ENCODE results near the gene ZBTB20. TPM values are rescaled to one million over a fixed set of nuclear protein-coding genes. Genes with fewer than 3 reads are reported as not detected.

The ZBTB20 gene
- total and polyA plus RNA-seq, 2 of the 4 experiments (the other 2 are of a cell fraction), result 0.75 to 14.7 TPM

DNA sequence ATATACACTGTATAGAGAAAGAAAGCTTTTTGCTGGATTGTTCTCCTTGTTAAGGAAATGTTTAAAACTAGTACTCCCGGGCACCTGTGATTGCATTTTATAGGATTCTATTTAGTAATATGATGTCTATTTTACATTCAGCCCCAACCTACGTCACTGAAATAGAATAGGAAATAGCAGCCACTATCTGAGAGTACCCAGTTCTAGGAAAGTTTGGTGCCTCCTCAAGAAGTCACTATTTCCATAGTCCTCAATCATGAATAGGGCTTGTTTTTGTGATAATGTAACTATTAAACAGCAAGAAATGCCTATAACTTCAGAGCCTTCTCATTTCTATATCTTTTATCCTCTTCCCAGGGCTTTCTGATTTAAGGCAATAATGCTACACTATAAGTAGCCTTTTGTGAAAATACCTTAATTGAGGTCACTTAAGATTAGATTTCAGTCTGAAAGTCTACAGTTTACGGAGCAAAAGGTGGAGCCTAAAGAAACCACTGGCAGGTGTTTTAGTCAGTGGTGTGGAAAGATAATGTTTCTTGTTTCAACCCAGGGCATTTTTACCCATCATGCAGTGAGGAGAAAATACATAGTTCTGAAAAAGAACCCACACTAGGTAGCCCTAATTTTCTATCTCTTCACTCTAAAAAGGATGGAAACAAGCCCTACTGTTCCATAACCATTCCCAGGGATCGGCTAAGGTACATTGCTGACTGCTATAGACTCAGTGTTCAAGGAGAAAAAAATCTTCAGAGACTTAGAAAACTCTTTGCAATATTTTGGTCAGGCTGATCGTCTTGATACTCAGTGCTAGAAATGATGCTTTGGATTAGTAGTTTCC, 814.5 kb downstream of the ZBTB20 start:
- Histone ChIP-seq H3K4me2 (ENCODE audit: low read depth, low read length) (no peak overlapping the region), H3K14ac (replicated peaks; ENCODE audit: low read depth, low read length) (no peak overlapping the region), H3K79me1 (ENCODE audit: low read depth in 1 of 2, low read length in 2 of 2) (no peaks in the 10 kb centered on the region), H3K27ac (ENCODE audit: insufficient read depth, low read length) (no peak overlapping the region), H2AK9ac (replicated peaks; ENCODE audit: low read depth, low read length, poor library complexity) (no peak overlapping the region), H2BK20ac (ENCODE audit: low read depth, low read length) (no peak overlapping the region), H2BK5ac (ENCODE audit: low read depth, low read length, poor library complexity, severe bottlenecking) (no peak overlapping the region), H3K56ac (ENCODE audit: extremely low read depth, insufficient read depth, low read length) (no peak overlapping the region), H4K91ac (ENCODE audit: insufficient read depth, low read depth, low read length) (no peak overlapping the region), H3K9me1 (ENCODE audit: insufficient read depth, low read length) (no peaks in the 10 kb centered on the region), H3K4me1 (ENCODE audit: control insufficient read depth, insufficient read depth, low read length) (no peaks in the 10 kb centered on the region), H4K20me1 (ENCODE audit: insufficient read depth, low read length) (no peaks in the 10 kb centered on the region), H2BK15ac (ENCODE audit: low read depth, low read length) (no peak overlapping the region), H4K8ac (ENCODE audit: low read depth in 2 of 2, low read length in 2 of 2) (no peak overlapping the region), H3K23ac (ENCODE audit: low read depth, low read length) (no peak overlapping the region), H2AK5ac (ENCODE audit: low read depth, low read length) (no peak overlapping the region), H3K4ac (ENCODE audit: low read depth, low read length) (no peak overlapping the region), H3K9me3 (ENCODE audit: control insufficient read depth, insufficient read depth, low read length) (no peaks in the 10 kb centered on the region), H4K5ac (ENCODE audit: low read depth, low read length) (no peak overlapping the region), H2BK120ac (ENCODE audit: low read depth, low read length) (no peak overlapping the region), H3K18ac (ENCODE audit: low read depth, low read length) (no peak overlapping the region), H3K9ac (ENCODE audit: low read depth, low read length) (no peak overlapping the region), H3K27me3 (ENCODE audit: control insufficient read depth, insufficient read depth, low read length) (no peaks in the 10 kb centered on the region), H3K4me3 (ENCODE audit: insufficient read depth, low read depth, low read length) (no peak overlapping the region), H2AFZ (replicated peaks; ENCODE audit: low read length, poor library complexity) (no peak overlapping the region), H3K36me3 (ENCODE audit: control insufficient read depth, insufficient read depth, low read length) (peaks cover 6% of the 10 kb centered on the region)
- in situ Hi-C loops (cut with MboI; ENCODE audit: low sequenced_read_pairs) (no loop called here), intact Hi-C loops (cut with micrococcal nuclease) (loop anchor here (10.0 kb wide), 2 partner anchors 178 to 488 kb away; no protein-coding TSS in a partner anchor), dilution Hi-C loops (cut with HindIII; ENCODE audit: low sequenced_read_pairs, unreplicated experiment) (no loop called here)
- ChIA-PET POLR2A (ENCODE audit: unreplicated experiment) (no interaction called here), CTCF (no interaction called here)
- no CpG with 5 or more reads among the region's 5 CpGs for WGBS, 2 experiments (ENCODE audit: extremely low coverage in 2 of 2, insufficient read length in 1 of 2)
- TF ChIP-seq MAFK (IDR thresholded peaks at IDR 0.05; ENCODE audit: low read depth, low read length) (no peak), FOS (IDR thresholded peaks at IDR 0.05; ENCODE audit: low read depth, low read length) (no peak), MAZ (IDR thresholded peaks at IDR 0.05; ENCODE audit: borderline replicate concordance, low read depth, low read length) (no peak), SMC3 (IDR thresholded peaks at IDR 0.05; ENCODE audit: low read depth, low read length) (no peak), BHLHE40 (IDR thresholded peaks at IDR 0.05; ENCODE audit: low read depth, low read length) (no peak), RAD21 (IDR thresholded peaks at IDR 0.05; ENCODE audit: low read length) (no peak), MXI1 (IDR thresholded peaks at IDR 0.05; ENCODE audit: borderline replicate concordance, low read depth, low read length) (no peak), POLR2A (IDR thresholded peaks at IDR 0.05; ENCODE audit: low read depth, low read length) (no peak), RCOR1 (IDR thresholded peaks at IDR 0.05; ENCODE audit: insufficient replicate concordance, low read length) (no peak)
- TF ChIP-seq, protein P1, sequence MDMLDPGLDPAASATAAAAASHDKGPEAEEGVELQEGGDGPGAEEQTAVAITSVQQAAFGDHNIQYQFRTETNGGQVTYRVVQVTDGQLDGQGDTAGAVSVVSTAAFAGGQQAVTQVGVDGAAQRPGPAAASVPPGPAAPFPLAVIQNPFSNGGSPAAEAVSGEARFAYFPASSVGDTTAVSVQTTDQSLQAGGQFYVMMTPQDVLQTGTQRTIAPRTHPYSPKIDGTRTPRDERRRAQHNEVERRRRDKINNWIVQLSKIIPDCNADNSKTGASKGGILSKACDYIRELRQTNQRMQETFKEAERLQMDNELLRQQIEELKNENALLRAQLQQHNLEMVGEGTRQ (IDR thresholded peaks at IDR 0.05; ENCODE audit: low read depth, low read length), result no peak
- TF ChIP-seq, protein P2, sequence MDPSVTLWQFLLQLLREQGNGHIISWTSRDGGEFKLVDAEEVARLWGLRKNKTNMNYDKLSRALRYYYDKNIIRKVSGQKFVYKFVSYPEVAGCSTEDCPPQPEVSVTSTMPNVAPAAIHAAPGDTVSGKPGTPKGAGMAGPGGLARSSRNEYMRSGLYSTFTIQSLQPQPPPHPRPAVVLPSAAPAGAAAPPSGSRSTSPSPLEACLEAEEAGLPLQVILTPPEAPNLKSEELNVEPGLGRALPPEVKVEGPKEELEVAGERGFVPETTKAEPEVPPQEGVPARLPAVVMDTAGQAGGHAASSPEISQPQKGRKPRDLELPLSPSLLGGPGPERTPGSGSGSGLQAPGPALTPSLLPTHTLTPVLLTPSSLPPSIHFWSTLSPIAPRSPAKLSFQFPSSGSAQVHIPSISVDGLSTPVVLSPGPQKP (IDR thresholded peaks at IDR 0.05; ENCODE audit: borderline replicate concordance, low read depth, low read length), result no peak
- no TSS peak for BruUV-seq (replicated peaks)
- DNase-seq (no peak), ATAC-seq (ENCODE audit: low read depth) (no peak)

Measured in IMR-90 (cell line).